ENCODE data around the gene ZNF574. TPM values are rescaled to one million over a fixed set of nuclear protein-coding genes. Genes with fewer than 3 reads are reported as not detected.
"Not testable (repeated sequence)": the region's sequence is repeated elsewhere in the genome, so short reads cannot be mapped to it uniquely, and the experiment has no call there.

Gene ZNF574
- total and polyA plus RNA-seq, 9 donors: 2.4 to 24.6 (median 15.6) TPM

DNA sequence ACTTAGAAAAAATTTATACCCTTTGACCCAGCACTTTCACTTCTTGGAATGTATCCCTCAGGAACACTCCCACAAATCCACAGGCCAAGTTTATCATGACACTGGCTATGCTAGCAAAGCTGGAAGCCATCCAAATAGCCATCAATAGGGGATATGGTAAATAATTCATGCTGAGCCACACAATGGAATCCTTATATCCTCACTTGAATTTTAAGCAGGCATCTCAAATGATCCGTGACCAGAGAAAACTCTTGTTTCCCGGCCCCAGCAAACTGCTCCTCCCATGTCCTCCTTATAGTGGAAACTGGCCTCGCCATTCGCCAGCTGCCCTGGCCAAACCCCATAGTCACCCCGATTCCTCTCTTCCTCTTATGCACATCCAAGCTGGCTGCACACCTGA is 43.5 kb upstream of the ZNF574 start:
- no peaks in the 10 kb centered on the region for H3K4me1 ChIP-seq (ENCODE audit: insufficient read depth)
- intact Hi-C loops (cut with DNase I): no loop called here
- WGBS, 3 donors: 23 to 44% (median 32%) methylated on average over 5 of the region's 5 CpGs
- H3K27me3 ChIP-seq: no peaks in the 10 kb centered on the region
- no peaks in the 10 kb centered on the region for H3K36me3 ChIP-seq
- no peak overlapping the region for H3K4me3 ChIP-seq
- no peaks in the 10 kb centered on the region for H3K9me3 ChIP-seq
- no peak overlapping the region for H3K27ac ChIP-seq
- TF ChIP-seq POLR2A (IDR thresholded peaks at IDR 0.05): no peak
- TF ChIP-seq, protein P1, sequence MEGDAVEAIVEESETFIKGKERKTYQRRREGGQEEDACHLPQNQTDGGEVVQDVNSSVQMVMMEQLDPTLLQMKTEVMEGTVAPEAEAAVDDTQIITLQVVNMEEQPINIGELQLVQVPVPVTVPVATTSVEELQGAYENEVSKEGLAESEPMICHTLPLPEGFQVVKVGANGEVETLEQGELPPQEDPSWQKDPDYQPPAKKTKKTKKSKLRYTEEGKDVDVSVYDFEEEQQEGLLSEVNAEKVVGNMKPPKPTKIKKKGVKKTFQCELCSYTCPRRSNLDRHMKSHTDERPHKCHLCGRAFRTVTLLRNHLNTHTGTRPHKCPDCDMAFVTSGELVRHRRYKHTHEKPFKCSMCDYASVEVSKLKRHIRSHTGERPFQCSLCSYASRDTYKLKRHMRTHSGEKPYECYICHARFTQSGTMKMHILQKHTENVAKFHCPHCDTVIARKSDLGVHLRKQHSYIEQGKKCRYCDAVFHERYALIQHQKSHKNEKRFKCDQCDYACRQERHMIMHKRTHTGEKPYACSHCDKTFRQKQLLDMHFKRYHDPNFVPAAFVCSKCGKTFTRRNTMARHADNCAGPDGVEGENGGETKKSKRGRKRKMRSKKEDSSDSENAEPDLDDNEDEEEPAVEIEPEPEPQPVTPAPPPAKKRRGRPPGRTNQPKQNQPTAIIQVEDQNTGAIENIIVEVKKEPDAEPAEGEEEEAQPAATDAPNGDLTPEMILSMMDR (IDR thresholded peaks at IDR 0.05): no peak
- no peak for TF ChIP-seq EP300 (IDR thresholded peaks at IDR 0.05)
- DNase-seq: no peak

DNA sequence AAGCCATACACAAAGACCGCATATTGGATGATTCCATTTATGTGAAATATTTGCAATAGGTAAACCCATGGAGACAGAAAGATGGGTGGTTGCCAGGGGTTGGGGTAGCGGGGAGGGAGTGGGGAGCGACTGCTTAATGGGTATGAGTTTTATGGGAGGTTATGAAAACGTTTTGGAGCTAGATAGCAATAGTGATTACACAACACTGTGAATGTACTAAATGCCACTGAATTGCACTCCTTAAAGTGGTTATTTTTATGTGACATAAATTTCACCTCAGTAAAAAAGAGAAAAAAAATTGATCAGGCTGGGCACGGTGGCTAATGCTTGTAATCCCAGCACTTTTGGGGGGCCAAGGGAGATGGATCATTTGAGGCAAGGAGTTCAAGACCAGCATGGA is 42.6 kb upstream of the ZNF574 start:
- H3K9me3 ChIP-seq: no peaks in the 10 kb centered on the region
- WGBS, 3 donors: 63 to 68% (median 66%) methylated on average over 5 of the region's 5 CpGs
- no peak overlapping the region for H3K27ac ChIP-seq
- intact Hi-C loops (cut with DNase I): no loop called here
- no peaks in the 10 kb centered on the region for H3K36me3 ChIP-seq
- TF ChIP-seq EP300 (IDR thresholded peaks at IDR 0.05) (no peak), POLR2A (IDR thresholded peaks at IDR 0.05) (no peak)
- TF ChIP-seq, protein P1 (IDR thresholded peaks at IDR 0.05): no peak
- no peak overlapping the region for H3K4me3 ChIP-seq
- no peaks in the 10 kb centered on the region for H3K4me1 ChIP-seq (ENCODE audit: insufficient read depth)
- no peak for DNase-seq
- H3K27me3 ChIP-seq: no peaks in the 10 kb centered on the region

DNA sequence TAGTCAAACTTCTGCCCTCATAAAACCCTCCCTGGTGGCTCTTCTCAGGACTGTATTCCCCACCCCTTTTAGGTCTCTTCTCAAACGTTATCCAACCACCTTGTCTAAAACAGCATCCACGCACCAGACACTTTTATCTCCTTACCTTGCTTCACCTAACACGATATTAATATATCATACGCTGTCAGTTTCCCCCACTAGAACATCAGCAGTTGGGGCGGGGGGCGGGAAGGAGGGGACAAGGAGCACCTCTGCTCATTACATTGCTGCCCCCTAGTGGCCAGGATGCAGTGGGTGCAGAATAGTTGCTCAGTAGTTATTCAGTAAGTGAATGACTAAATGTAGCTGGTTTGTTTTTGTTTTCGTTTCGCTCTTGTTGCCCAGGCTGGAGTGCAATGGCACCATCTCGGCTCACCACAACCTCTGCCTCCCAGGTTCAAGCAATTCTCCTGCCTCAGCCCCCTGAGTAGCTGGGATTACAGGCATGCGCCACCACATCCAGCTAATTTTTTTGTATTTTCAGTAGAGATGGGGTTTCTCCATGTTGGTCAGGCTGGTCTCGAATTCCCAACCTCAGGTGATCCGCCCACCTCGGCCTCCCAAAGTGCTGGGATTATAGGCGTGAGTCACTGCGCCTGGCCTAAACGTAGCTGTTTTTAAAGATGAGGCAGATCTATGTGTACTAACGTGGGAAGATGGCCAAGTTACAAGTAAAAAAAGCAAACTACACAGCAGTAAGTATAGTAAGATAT is 41.1 kb upstream of the ZNF574 start:
- DNase-seq: peak in 1 of 5 donors; percentile 29
- H3K27ac ChIP-seq; intact Hi-C loops (cut with DNase I); H3K27me3 ChIP-seq; H3K4me3 ChIP-seq; H3K4me1 ChIP-seq (ENCODE audit: insufficient read depth); H3K9me3 ChIP-seq; H3K36me3 ChIP-seq: not testable (repeated sequence)
- 31 to 50% (median 31%) methylated on average over 17 of the region's 17 CpGs for WGBS, 3 donors

DNA sequence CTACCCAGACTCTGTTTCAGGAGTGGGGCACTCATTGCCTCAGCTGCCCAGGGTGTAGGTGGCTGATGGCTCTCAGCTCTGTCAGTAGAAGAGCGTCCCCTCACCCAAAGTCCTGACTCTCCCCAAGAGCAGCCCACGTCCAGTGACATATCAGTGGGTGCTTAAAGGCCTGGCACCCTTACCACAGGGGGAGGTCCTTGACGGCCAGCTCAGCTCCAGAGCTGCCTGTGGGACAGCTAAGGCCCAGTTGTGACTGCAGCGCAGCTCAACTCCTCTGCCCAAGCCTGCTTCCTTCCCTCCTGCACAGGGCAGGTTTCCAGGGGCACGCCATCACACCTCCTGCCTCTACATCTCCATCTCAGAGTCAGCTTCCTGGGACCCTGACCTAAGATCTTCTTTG is 38.3 kb upstream of the ZNF574 start:
- H3K9me3 ChIP-seq: no peaks in the 10 kb centered on the region
- H3K36me3 ChIP-seq: no peaks in the 10 kb centered on the region
- no peaks in the 10 kb centered on the region for H3K4me1 ChIP-seq (ENCODE audit: insufficient read depth)
- H3K27me3 ChIP-seq: no peaks in the 10 kb centered on the region
- 65 to 85% (median 78%) methylated on average over 4 to 5 of the region's 5 CpGs for WGBS, 3 donors
- intact Hi-C loops (cut with DNase I): no loop called here
- H3K27ac ChIP-seq: no peak overlapping the region
- no peak overlapping the region for H3K4me3 ChIP-seq
- no peak for DNase-seq
- TF ChIP-seq, protein P1 (IDR thresholded peaks at IDR 0.05): no peak
- TF ChIP-seq POLR2A (IDR thresholded peaks at IDR 0.05) (no peak), EP300 (IDR thresholded peaks at IDR 0.05) (no peak)

DNA sequence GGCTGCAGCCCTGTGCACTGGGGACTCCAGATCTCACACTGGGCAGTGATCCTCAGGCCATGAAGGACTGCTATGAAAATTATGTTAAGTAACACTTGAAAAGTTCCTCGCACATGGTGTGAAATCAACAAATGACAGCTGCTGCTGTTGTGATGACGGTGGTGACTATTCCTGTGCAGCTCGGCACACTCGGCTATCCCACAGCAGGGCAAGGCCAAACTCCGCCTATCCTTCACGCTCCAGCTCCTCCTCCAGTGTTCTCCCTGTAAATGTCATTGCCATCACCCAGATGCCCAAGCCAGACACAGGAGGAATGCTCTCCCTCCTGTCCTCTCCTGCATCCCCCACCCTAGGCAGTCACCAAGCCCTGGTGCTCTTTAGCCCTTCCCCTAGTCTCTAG is 37.3 kb upstream of the ZNF574 start:
- intact Hi-C loops (cut with DNase I): no loop called here
- no peak overlapping the region for H3K4me3 ChIP-seq
- WGBS, 3 donors: 65 to 66% (median 66%) methylated on average over 6 of the region's 6 CpGs
- DNase-seq: no peak
- H3K9me3 ChIP-seq: no peaks in the 10 kb centered on the region
- no peaks in the 10 kb centered on the region for H3K4me1 ChIP-seq (ENCODE audit: insufficient read depth)
- TF ChIP-seq, protein P1 (IDR thresholded peaks at IDR 0.05): no peak
- TF ChIP-seq EP300 (IDR thresholded peaks at IDR 0.05): no peak
- TF ChIP-seq POLR2A (IDR thresholded peaks at IDR 0.05): no peak
- no peaks in the 10 kb centered on the region for H3K27me3 ChIP-seq
- H3K27ac ChIP-seq: no peak overlapping the region
- no peaks in the 10 kb centered on the region for H3K36me3 ChIP-seq

Data from ovary (tissue), 9 donors.